Right ventricle myocardium superior (tissue), 1 donor: ENCODE measurements around the gene QKI. TPM values are rescaled to one million over a fixed set of nuclear protein-coding genes. Genes with fewer than 3 reads are reported as not detected.

Experiments used
- ATAC-seq: fragments of 200-7000 bp; cut with Tn5 transposase; one replicate; pipeline ENCODE4 v1.9.1; 2020; ENCODE audit warnings: mild to moderate bottlenecking; ENCODE audit not compliant: poor library complexity
- DNase-seq: peaks from one replicate; pipeline ENCODE4 v3.0.0-alpha.2; 2020
- intact Hi-C: fragments of 100-400 bp; cut with DNase I; formaldehyde crosslinking; loops from one replicate; pipeline ENCODE4 v1.11.2; 2022
- total RNA-seq: library from RNA; stranded (reverse); fragmentation: NEBNext Ultra II Directional; extraction: Animal tissue kit (Norgen Biotek cat#: 25700); gene quantifications from one replicate; pipeline ENCODE4 v1.2.1, GENCODE V29; 2021
- donor health status: DM: no; HTN: yes; CAD: no; lungs with severe emphysema.

Gene QKI
- total RNA-seq, 1 donor from 2014 or later, result 477 TPM

- ATAC-seq (no peak), DNase-seq (no peak)
- intact Hi-C loops, result no loop called here
Observed at GRCh38 chr6:163408352-163408991, 6.0 kb upstream of the QKI start.

DNA sequence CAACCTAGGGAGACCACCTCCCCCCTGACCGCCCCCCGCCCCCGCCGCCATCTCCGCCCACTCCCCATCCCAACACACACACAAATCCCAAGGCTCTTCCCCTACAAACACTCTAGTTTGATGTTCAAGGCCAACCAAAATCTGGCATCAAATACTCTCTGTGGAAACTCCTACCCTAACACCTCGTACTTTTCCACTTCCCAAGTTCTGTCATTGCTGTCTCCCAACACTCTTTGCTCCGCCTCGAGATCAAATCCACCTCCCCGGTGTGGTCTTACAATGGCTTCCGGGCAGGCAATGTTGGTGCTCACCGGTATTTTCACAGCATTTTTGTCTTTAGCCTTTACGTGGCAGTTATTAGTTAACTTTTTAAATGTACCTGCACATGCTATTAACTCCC is 4.8 kb upstream of the QKI start:
- intact Hi-C loops, result loop anchor here (5.0 to 10.0 kb wide), 2 partner anchors 72 to 145 kb away; no protein-coding TSS in a partner anchor
- ATAC-seq (no peak), DNase-seq (no peak)

GRCh38 chr6:163412341-163412740 is 2.2 kb upstream of the QKI start:
- ATAC-seq, result no peak
- DNase-seq, result no peak
- intact Hi-C loops, result loop anchor here (5.0 to 10.0 kb wide), 2 partner anchors 75 to 148 kb away; no protein-coding TSS in a partner anchor

GRCh38 chr6:163412801-163413344 is 1.6 kb upstream of the QKI start:
- DNase-seq (no peak), ATAC-seq (no peak)
- intact Hi-C loops, result loop anchor here (5.0 to 10.0 kb wide), 2 partner anchors 76 to 148 kb away; no protein-coding TSS in a partner anchor

GRCh38 chr6:163413345-163414116 is 987 bp upstream of the QKI start:
- intact Hi-C loops, result loop anchor here (5.0 to 10.0 kb wide), 2 partner anchors 76 to 149 kb away; no protein-coding TSS in a partner anchor
- ATAC-seq, result peak; percentile 90

GRCh38 chr6:163414946-163415619 is 565 bp downstream of the QKI start:
- intact Hi-C loops, result loop anchor here (5.0 to 10.0 kb wide), 3 partner anchors 78 to 547 kb away; no protein-coding TSS in a partner anchor
- no peak for ATAC-seq
- peak; percentile 53 for DNase-seq

More at GRCh38 chr6:163413345-163414116, 987 bp upstream of the QKI start:
- DNase-seq, result peak; percentile 93

GRCh38 chr6:163415620-163416556 is 1.4 kb downstream of the QKI start:
- intact Hi-C loops, result loop anchor here (5.0 to 10.0 kb wide), 2 partner anchors 151 to 546 kb away; no protein-coding TSS in a partner anchor
- DNase-seq (peak; percentile 75), ATAC-seq (peak; percentile 8)

DNA sequence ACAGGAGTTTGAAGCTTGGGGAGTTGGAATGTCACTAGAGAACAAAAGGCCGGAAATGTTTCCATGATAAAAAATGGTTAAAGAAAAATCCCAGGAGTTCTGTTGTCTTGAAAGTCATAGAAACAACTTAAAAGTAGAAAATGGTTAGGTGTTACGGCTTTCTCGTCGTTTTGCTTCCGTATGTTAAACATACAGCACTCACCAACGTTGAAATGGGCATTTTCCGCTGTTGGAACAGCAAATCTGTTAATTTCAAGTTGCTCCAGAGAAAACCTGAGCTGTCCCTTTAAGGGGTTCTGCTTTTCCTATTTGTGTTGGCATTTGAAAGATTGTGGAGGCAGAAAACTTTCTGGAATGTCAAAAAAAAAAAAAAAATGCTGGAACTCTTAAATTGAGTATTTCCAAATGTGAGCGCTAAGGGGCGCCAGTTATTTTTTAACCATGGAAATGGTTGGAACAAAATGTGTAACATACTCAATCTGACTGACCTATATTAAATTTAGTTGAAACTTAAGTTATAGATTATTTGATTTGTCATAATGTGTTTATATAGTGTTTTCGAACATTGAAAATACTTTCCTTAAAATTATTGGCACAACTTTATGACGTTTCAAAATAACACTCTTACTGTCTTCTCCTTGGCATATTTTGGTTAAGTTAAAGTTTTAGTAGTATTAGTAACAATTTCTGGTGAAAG is 2.2 kb downstream of the QKI start:
- intact Hi-C loops, result loop anchor here (5.0 to 10.0 kb wide), 2 partner anchors 152 to 546 kb away; no protein-coding TSS in a partner anchor
- ATAC-seq, result peak; percentile 6
- no peak for DNase-seq

DNA sequence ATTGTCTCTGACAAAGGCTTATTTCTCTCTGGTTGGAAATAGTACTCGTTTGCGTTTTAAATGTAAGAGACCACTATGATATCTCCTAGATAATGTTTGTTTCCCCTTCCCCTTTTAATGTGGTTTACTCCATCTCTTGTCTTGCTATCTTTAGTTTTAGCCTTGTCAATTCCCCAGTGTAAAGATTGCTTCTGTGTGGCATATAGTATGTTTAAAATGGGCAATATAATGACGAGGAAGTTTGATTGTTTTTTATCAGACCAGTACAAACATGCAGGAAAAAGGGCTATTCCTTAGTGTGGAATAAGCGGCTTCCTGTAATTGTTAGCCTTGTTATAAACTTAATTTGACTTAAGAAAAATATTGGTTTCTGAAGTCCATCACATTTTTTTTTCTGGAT is 3.1 kb downstream of the QKI start:
- DNase-seq, result no peak
- ATAC-seq, result no peak
- intact Hi-C loops, result loop anchor here (5.0 to 10.0 kb wide), 2 partner anchors 153 to 545 kb away; no protein-coding TSS in a partner anchor

- ATAC-seq, result no peak
- DNase-seq, result no peak
- intact Hi-C loops, result loop anchor here (5.0 to 10.0 kb wide), 2 partner anchors 154 to 544 kb away; no protein-coding TSS in a partner anchor
Observed at GRCh38 chr6:163418311-163419029, 4.0 kb downstream of the QKI start.

DNA sequence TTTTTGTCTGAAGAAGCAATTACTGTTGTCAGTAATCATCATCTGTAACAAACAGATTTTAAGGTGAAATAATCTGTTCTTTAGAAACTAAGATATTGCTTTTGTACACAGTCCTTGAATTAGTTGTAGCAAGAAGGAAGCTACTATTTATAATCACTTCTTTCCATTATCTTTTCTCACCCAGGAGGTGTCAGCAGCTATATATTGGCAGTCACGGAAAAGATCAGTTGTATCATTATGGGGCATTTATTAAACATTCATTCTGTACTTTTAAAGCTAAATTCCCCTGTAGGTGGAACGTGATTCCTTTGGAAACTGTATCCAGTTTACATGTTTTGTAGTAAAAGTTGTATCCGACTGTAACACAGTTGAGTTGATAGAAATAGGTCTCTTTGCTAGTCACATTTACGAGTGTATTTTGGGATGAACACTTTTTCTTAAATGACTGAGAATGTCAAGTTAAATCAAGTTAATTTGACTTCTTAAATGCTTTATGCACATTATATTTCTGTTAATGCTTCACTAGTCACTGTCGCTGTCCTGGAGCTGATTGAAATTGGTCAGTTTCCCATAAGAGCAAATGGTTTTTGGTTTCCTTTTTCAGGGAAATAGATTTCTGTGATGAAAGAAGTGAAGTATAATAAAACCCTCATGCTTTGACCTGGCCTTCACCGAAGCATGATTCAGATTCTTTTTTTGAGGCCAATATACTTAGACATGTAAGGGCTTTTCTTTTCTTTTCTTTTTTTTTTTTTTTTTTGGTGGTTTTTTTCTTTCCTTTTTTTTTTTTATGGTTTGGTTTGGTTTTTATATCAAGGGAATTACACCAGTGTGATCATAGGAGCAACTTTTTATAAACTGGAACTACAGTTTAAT is 5.1 kb downstream of the QKI start:
- ATAC-seq, result no peak

GRCh38 chr6:163420289-163420614 is 5.7 kb downstream of the QKI start:
- ATAC-seq (peak; percentile 19), DNase-seq (no peak)
- intact Hi-C loops, result loop anchor here (5.0 to 10.0 kb wide), 3 partner anchors 155 to 687 kb away; no protein-coding TSS in a partner anchor

More for the DNA sequence above, 5.1 kb downstream of the QKI start:
- intact Hi-C loops, result loop anchor here (5.0 to 10.0 kb wide), 5 partner anchors 155 to 688 kb away; no protein-coding TSS in a partner anchor
- DNase-seq, result no peak

DNA sequence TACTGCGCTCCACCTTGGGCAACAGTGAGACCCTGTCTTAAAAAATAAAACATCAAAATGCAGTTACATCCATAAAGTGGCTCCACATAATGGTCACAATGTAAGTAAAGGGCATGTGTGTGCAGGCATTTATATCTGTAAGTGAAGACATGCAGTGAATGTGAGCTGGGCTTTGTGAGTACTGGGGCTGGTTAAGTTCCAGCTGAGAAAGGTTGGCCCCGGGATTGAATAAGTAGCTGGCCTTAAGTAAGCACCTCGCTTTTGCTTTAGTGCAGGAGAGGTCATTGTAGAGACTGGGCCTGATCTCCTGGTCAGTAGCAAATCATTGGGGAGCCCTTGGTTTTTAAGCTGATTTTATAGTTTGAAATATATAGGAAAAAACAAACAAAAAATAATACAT is 8.0 kb downstream of the QKI start:
- intact Hi-C loops, result loop anchor here (5.0 to 10.0 kb wide), 3 partner anchors 152 to 685 kb away; no protein-coding TSS in a partner anchor
- no peak for ATAC-seq
- no peak for DNase-seq

GRCh38 chr6:163423696-163424095 is 9.2 kb downstream of the QKI start:
- ATAC-seq (no peak), DNase-seq (no peak)
- intact Hi-C loops, result loop anchor here (5.0 to 10.0 kb wide), 3 partner anchors 151 to 684 kb away; no protein-coding TSS in a partner anchor
